Measurements from ENCODE around the gene SLC30A1. TPM values are rescaled to one million over a fixed set of nuclear protein-coding genes. Genes with fewer than 3 reads are reported as not detected.

The SLC30A1 gene
- total and polyA plus RNA-seq, 2 of the 13 experiments (the other 11 are each of a cell fraction or from before 2014, with no cell fraction given): 5.9 to 24.4 TPM

- TF ChIP-seq ZBTB39 (CRISPR knock-in tag; IDR thresholded peaks at IDR 0.05) (no peak), BHLHE40 (IDR thresholded peaks at IDR 0.05; ENCODE audit: low read length) (no peak), ZNF572 (CRISPR knock-in tag; IDR thresholded peaks at IDR 0.05) (no peak), ARID2 (CRISPR knock-in tag; IDR thresholded peaks at IDR 0.05; ENCODE audit: borderline replicate concordance) (no peak), NFAT5 (CRISPR knock-in tag; IDR thresholded peaks at IDR 0.05) (no peak), RXRA (CRISPR knock-in tag; IDR thresholded peaks at IDR 0.05) (peak; percentile 83), ZNF598 (CRISPR knock-in tag; IDR thresholded peaks at IDR 0.05; ENCODE audit: borderline replicate concordance) (peak; percentile 12; the same call in 1 of the 2 replicates), HDAC6 (IDR thresholded peaks at IDR 0.05; ENCODE audit: low read depth, low read length) (no peak), DNMT3B (CRISPR knock-in tag; conservative IDR thresholded peaks at IDR 0.05) (no peak), STAT6 (CRISPR knock-in tag; IDR thresholded peaks at IDR 0.05; ENCODE audit: borderline replicate concordance) (no peak), PRMT3 (CRISPR knock-in tag; IDR thresholded peaks at IDR 0.05; ENCODE audit: borderline replicate concordance, low read depth) (no peak), CSRNP2 (CRISPR knock-in tag; conservative IDR thresholded peaks at IDR 0.05; ENCODE audit: low read depth) (no peak), ZNF772 (CRISPR knock-in tag; IDR thresholded peaks at IDR 0.05) (peak; percentile 97), ZNF660 (CRISPR knock-in tag; IDR thresholded peaks at IDR 0.05; ENCODE audit: borderline replicate concordance, low read depth) (no peak), ZSCAN22 (CRISPR knock-in tag; IDR thresholded peaks at IDR 0.05) (no peak), MXD4 (CRISPR knock-in tag; IDR thresholded peaks at IDR 0.05) (no peak), ADNP (CRISPR knock-in tag; IDR thresholded peaks at IDR 0.05) (peak; percentile 98)
These were observed 40.4 kb upstream of the SLC30A1 start (continued) for GRCh38 chr1:211619033-211619996.

Measured in HepG2 (cell line).